ENCODE data around the gene CTAGE1. TPM values are rescaled to one million over a fixed set of nuclear protein-coding genes. Genes with fewer than 3 reads are reported as not detected.
A peak's percentile ranks its signal among the peaks of the same experiment; 100 is the strongest.

CTAGE1 gene
- polyA plus RNA-seq, 2 donors: not detected

GRCh38 chr18:22446325-22446724 is 28.6 kb upstream of the CTAGE1 start:
- no peaks in the 10 kb centered on the region for H3K27me3 ChIP-seq (ENCODE audit: control insufficient read depth in 1 of 2, insufficient read depth in 2 of 2, low read length in 2 of 2)
- no peaks in the 10 kb centered on the region for H3K4me1 ChIP-seq (ENCODE audit: control insufficient read depth in 2 of 2, insufficient read depth in 2 of 2, low read length in 1 of 2)
- H3K9me3 ChIP-seq (ENCODE audit: control insufficient read depth in 2 of 2, insufficient read depth in 1 of 2, low read depth in 1 of 2, low read length in 1 of 2): no peaks in the 10 kb centered on the region
- 88 to 90% methylated on average over 6 of the region's 6 CpGs for WGBS, 2 donors
- no peak overlapping the region for H3K4me3 ChIP-seq (ENCODE audit: low read depth in 1 of 2, low read length in 2 of 2)
- H3K27ac ChIP-seq (ENCODE audit: low read depth in 2 of 2, low read length in 1 of 2): no peak overlapping the region
- no peaks in the 10 kb centered on the region for H3K36me3 ChIP-seq (ENCODE audit: control insufficient read depth in 2 of 2, insufficient read depth in 2 of 2, low read length in 1 of 2)

GRCh38 chr18:22441638-22442037 is 23.9 kb upstream of the CTAGE1 start:
- H3K9me3 ChIP-seq (ENCODE audit: control insufficient read depth in 2 of 2, insufficient read depth in 1 of 2, low read depth in 1 of 2, low read length in 1 of 2): no peaks in the 10 kb centered on the region
- H3K4me1 ChIP-seq (ENCODE audit: control insufficient read depth in 2 of 2, insufficient read depth in 2 of 2, low read length in 1 of 2): no peaks in the 10 kb centered on the region
- no peaks in the 10 kb centered on the region for H3K36me3 ChIP-seq (ENCODE audit: control insufficient read depth in 2 of 2, insufficient read depth in 2 of 2, low read length in 1 of 2)
- no peak overlapping the region for H3K4me3 ChIP-seq (ENCODE audit: low read depth in 1 of 2, low read length in 2 of 2)
- H3K27me3 ChIP-seq (ENCODE audit: control insufficient read depth in 1 of 2, insufficient read depth in 2 of 2, low read length in 2 of 2): no peaks in the 10 kb centered on the region
- no peak overlapping the region for H3K27ac ChIP-seq (ENCODE audit: low read depth in 2 of 2, low read length in 1 of 2)

- Histone ChIP-seq H3K9me3 (ENCODE audit: control insufficient read depth in 2 of 2, insufficient read depth in 1 of 2, low read depth in 1 of 2, low read length in 1 of 2) (no peaks in the 10 kb centered on the region), H3K36me3 (ENCODE audit: control insufficient read depth in 2 of 2, insufficient read depth in 2 of 2, low read length in 1 of 2) (no peaks in the 10 kb centered on the region), H3K4me1 (ENCODE audit: control insufficient read depth in 2 of 2, insufficient read depth in 2 of 2, low read length in 1 of 2) (no peaks in the 10 kb centered on the region), H3K27me3 (ENCODE audit: control insufficient read depth in 1 of 2, insufficient read depth in 2 of 2, low read length in 2 of 2) (no peaks in the 10 kb centered on the region), H3K4me3 (ENCODE audit: low read depth in 1 of 2, low read length in 2 of 2) (no peak overlapping the region), H3K27ac (ENCODE audit: low read depth in 2 of 2, low read length in 1 of 2) (no peak overlapping the region)
Measured at GRCh38 chr18:22439447-22439846, 21.7 kb upstream of the CTAGE1 start.

- H3K27me3 ChIP-seq (ENCODE audit: control insufficient read depth in 1 of 2, insufficient read depth in 2 of 2, low read length in 2 of 2): no peaks in the 10 kb centered on the region
- no peaks in the 10 kb centered on the region for H3K9me3 ChIP-seq (ENCODE audit: control insufficient read depth in 2 of 2, insufficient read depth in 1 of 2, low read depth in 1 of 2, low read length in 1 of 2)
- H3K4me1 ChIP-seq (ENCODE audit: control insufficient read depth in 2 of 2, insufficient read depth in 2 of 2, low read length in 1 of 2): no peaks in the 10 kb centered on the region
- no peak overlapping the region for H3K27ac ChIP-seq (ENCODE audit: low read depth in 2 of 2, low read length in 1 of 2)
- no peak overlapping the region for H3K4me3 ChIP-seq (ENCODE audit: low read depth in 1 of 2, low read length in 2 of 2)
- no peaks in the 10 kb centered on the region for H3K36me3 ChIP-seq (ENCODE audit: control insufficient read depth in 2 of 2, insufficient read depth in 2 of 2, low read length in 1 of 2)
- 74 to 93% methylated on average over 4 of the region's 4 CpGs for WGBS, 2 donors
Measured at GRCh38 chr18:22436136-22436535, 18.4 kb upstream of the CTAGE1 start.

GRCh38 chr18:22434973-22435608 is 17.4 kb upstream of the CTAGE1 start:
- Histone ChIP-seq H3K9me3 (ENCODE audit: control insufficient read depth in 2 of 2, insufficient read depth in 1 of 2, low read depth in 1 of 2, low read length in 1 of 2) (no peaks in the 10 kb centered on the region), H3K36me3 (ENCODE audit: control insufficient read depth in 2 of 2, insufficient read depth in 2 of 2, low read length in 1 of 2) (no peaks in the 10 kb centered on the region), H3K4me1 (ENCODE audit: control insufficient read depth in 2 of 2, insufficient read depth in 2 of 2, low read length in 1 of 2) (no peaks in the 10 kb centered on the region), H3K27ac (ENCODE audit: low read depth in 2 of 2, low read length in 1 of 2) (no peak overlapping the region), H3K4me3 (ENCODE audit: low read depth in 1 of 2, low read length in 2 of 2) (no peak overlapping the region), H3K27me3 (ENCODE audit: control insufficient read depth in 1 of 2, insufficient read depth in 2 of 2, low read length in 2 of 2) (no peaks in the 10 kb centered on the region)
- WGBS, 2 donors: 72 to 74% methylated on average over 5 of the region's 5 CpGs

- H3K27me3 ChIP-seq (ENCODE audit: control insufficient read depth in 1 of 2, insufficient read depth in 2 of 2, low read length in 2 of 2): no peaks in the 10 kb centered on the region
- no peak overlapping the region for H3K4me3 ChIP-seq (ENCODE audit: low read depth in 1 of 2, low read length in 2 of 2)
- H3K27ac ChIP-seq (ENCODE audit: low read depth in 2 of 2, low read length in 1 of 2): no peak overlapping the region
- no peaks in the 10 kb centered on the region for H3K9me3 ChIP-seq (ENCODE audit: control insufficient read depth in 2 of 2, insufficient read depth in 1 of 2, low read depth in 1 of 2, low read length in 1 of 2)
- H3K4me1 ChIP-seq (ENCODE audit: control insufficient read depth in 2 of 2, insufficient read depth in 2 of 2, low read length in 1 of 2): no peaks in the 10 kb centered on the region
- H3K36me3 ChIP-seq (ENCODE audit: control insufficient read depth in 2 of 2, insufficient read depth in 2 of 2, low read length in 1 of 2): no peaks in the 10 kb centered on the region
- WGBS, 2 donors: 41 to 55% methylated on average over 7 of the region's 7 CpGs
Measured at GRCh38 chr18:22433956-22434355, 16.2 kb upstream of the CTAGE1 start.

- Histone ChIP-seq H3K27me3 (ENCODE audit: control insufficient read depth in 1 of 2, insufficient read depth in 2 of 2, low read length in 2 of 2) (no peaks in the 10 kb centered on the region), H3K4me1 (ENCODE audit: control insufficient read depth in 2 of 2, insufficient read depth in 2 of 2, low read length in 1 of 2) (no peaks in the 10 kb centered on the region), H3K9me3 (ENCODE audit: control insufficient read depth in 2 of 2, insufficient read depth in 1 of 2, low read depth in 1 of 2, low read length in 1 of 2) (no peaks in the 10 kb centered on the region), H3K4me3 (ENCODE audit: low read depth in 1 of 2, low read length in 2 of 2) (no peak overlapping the region), H3K36me3 (ENCODE audit: control insufficient read depth in 2 of 2, insufficient read depth in 2 of 2, low read length in 1 of 2) (no peaks in the 10 kb centered on the region), H3K27ac (ENCODE audit: low read depth in 2 of 2, low read length in 1 of 2) (peak overlapping the region in 1 of 2 donors; percentile 26)
- 31% methylated on average over 13 of the region's 13 CpGs for WGBS, 2 donors
Measured at GRCh38 chr18:22432657-22433137, 15.0 kb upstream of the CTAGE1 start.

GRCh38 chr18:22429564-22429963 is 11.8 kb upstream of the CTAGE1 start:
- Histone ChIP-seq H3K36me3 (ENCODE audit: control insufficient read depth in 2 of 2, insufficient read depth in 2 of 2, low read length in 1 of 2) (no peaks in the 10 kb centered on the region), H3K4me3 (ENCODE audit: low read depth in 1 of 2, low read length in 2 of 2) (no peak overlapping the region), H3K4me1 (ENCODE audit: control insufficient read depth in 2 of 2, insufficient read depth in 2 of 2, low read length in 1 of 2) (no peaks in the 10 kb centered on the region), H3K9me3 (ENCODE audit: control insufficient read depth in 2 of 2, insufficient read depth in 1 of 2, low read depth in 1 of 2, low read length in 1 of 2) (no peaks in the 10 kb centered on the region), H3K27ac (ENCODE audit: low read depth in 2 of 2, low read length in 1 of 2) (no peak overlapping the region), H3K27me3 (ENCODE audit: control insufficient read depth in 1 of 2, insufficient read depth in 2 of 2, low read length in 2 of 2) (no peaks in the 10 kb centered on the region)
- whole genome bisulfite sequencing, 2 donors: 88 to 95% methylated on average over 3 of the region's 3 CpGs

GRCh38 chr18:22428672-22429071 is 11.0 kb upstream of the CTAGE1 start:
- H3K9me3 ChIP-seq (ENCODE audit: control insufficient read depth in 2 of 2, insufficient read depth in 1 of 2, low read depth in 1 of 2, low read length in 1 of 2): no peaks in the 10 kb centered on the region
- 64 to 77% methylated on average over 4 of the region's 4 CpGs for WGBS, 2 donors
- H3K27ac ChIP-seq (ENCODE audit: low read depth in 2 of 2, low read length in 1 of 2): no peak overlapping the region
- no peaks in the 10 kb centered on the region for H3K27me3 ChIP-seq (ENCODE audit: control insufficient read depth in 1 of 2, insufficient read depth in 2 of 2, low read length in 2 of 2)
- no peaks in the 10 kb centered on the region for H3K36me3 ChIP-seq (ENCODE audit: control insufficient read depth in 2 of 2, insufficient read depth in 2 of 2, low read length in 1 of 2)
- no peaks in the 10 kb centered on the region for H3K4me1 ChIP-seq (ENCODE audit: control insufficient read depth in 2 of 2, insufficient read depth in 2 of 2, low read length in 1 of 2)
- no peak overlapping the region for H3K4me3 ChIP-seq (ENCODE audit: low read depth in 1 of 2, low read length in 2 of 2)

GRCh38 chr18:22427822-22428549 is 10.3 kb upstream of the CTAGE1 start:
- WGBS, 2 donors: 57 to 75% methylated on average over 7 of the region's 7 CpGs

More at GRCh38 chr18:22427822-22428549, 10.3 kb upstream of the CTAGE1 start:
- Histone ChIP-seq H3K9me3 (ENCODE audit: control insufficient read depth in 2 of 2, insufficient read depth in 1 of 2, low read depth in 1 of 2, low read length in 1 of 2) (no peaks in the 10 kb centered on the region), H3K27ac (ENCODE audit: low read depth in 2 of 2, low read length in 1 of 2) (no peak overlapping the region), H3K36me3 (ENCODE audit: control insufficient read depth in 2 of 2, insufficient read depth in 2 of 2, low read length in 1 of 2) (no peaks in the 10 kb centered on the region), H3K4me1 (ENCODE audit: control insufficient read depth in 2 of 2, insufficient read depth in 2 of 2, low read length in 1 of 2) (no peaks in the 10 kb centered on the region), H3K27me3 (ENCODE audit: control insufficient read depth in 1 of 2, insufficient read depth in 2 of 2, low read length in 2 of 2) (no peaks in the 10 kb centered on the region), H3K4me3 (ENCODE audit: low read depth in 1 of 2, low read length in 2 of 2) (no peak overlapping the region)

Measured in esophagus (tissue), 2 donors.